Measurements from ENCODE around the gene SCRG1. TPM values are rescaled to one million over a fixed set of nuclear protein-coding genes. Genes with fewer than 3 reads are reported as not detected.

Gene SCRG1
- total RNA-seq, 1 donor from 2014 or later = 2.3 TPM

- Histone ChIP-seq H3K27me3 (no peaks in the 10 kb centered on the region), H3K9me3 (no peaks in the 10 kb centered on the region), H3K4me1 (peaks cover 0 to 7% of the 10 kb centered on the region in 2 donors), H3K27ac (peak overlapping the region in 1 of 2 donors; percentile 14), H3K4me3 (no peak overlapping the region), H3K36me3 (no peaks in the 10 kb centered on the region)
- TF ChIP-seq CTCF (IDR thresholded peaks at IDR 0.05) = no peak
- DNase-seq (ENCODE audit: low spot score in 2 of 2) = no peak
- intact Hi-C loops (cut with DNase I) = loop anchor here (5.0 kb wide), 1 partner anchor 48 kb away; no protein-coding TSS in a partner anchor
Observed at GRCh38 chr4:173365359-173365996, 33.4 kb downstream of the SCRG1 start.

- H3K27me3 ChIP-seq = no peaks in the 10 kb centered on the region
Observed at GRCh38 chr4:173362666-173363065, 36.2 kb downstream of the SCRG1 start.

GRCh38 chr4:173360587-173361221 lies 38.2 kb downstream of the SCRG1 start:
- Histone ChIP-seq H3K27me3 (no peaks in the 10 kb centered on the region), H3K27ac (no peak overlapping the region), H3K4me3 (no peak overlapping the region), H3K4me1 (no peaks in the 10 kb centered on the region), H3K9me3 (no peaks in the 10 kb centered on the region), H3K36me3 (no peaks in the 10 kb centered on the region)
- intact Hi-C loops (cut with DNase I) = no loop called here
- peak in 2 of 3 experiments; percentile 21 to 38 for TF ChIP-seq CTCF (IDR thresholded peaks at IDR 0.05)
- DNase-seq (ENCODE audit: low spot score in 2 of 2) = no peak

More at GRCh38 chr4:173362666-173363065, 36.2 kb downstream of the SCRG1 start:
- no peak for DNase-seq (ENCODE audit: low spot score in 2 of 2)
- Histone ChIP-seq H3K9me3 (no peaks in the 10 kb centered on the region), H3K36me3 (no peaks in the 10 kb centered on the region), H3K4me1 (peaks cover 0 to 5% of the 10 kb centered on the region in 2 donors), H3K4me3 (no peak overlapping the region), H3K27ac (no peak overlapping the region)
- intact Hi-C loops (cut with DNase I) = no loop called here
- TF ChIP-seq CTCF (IDR thresholded peaks at IDR 0.05) = no peak

GRCh38 chr4:173357939-173358338 lies 41.0 kb downstream of the SCRG1 start:
- H3K9me3 ChIP-seq = no peaks in the 10 kb centered on the region
- H3K4me1 ChIP-seq = no peaks in the 10 kb centered on the region
- no peak overlapping the region for H3K4me3 ChIP-seq
- no peak overlapping the region for H3K27ac ChIP-seq
- TF ChIP-seq CTCF (IDR thresholded peaks at IDR 0.05) = no peak
- DNase-seq (ENCODE audit: low spot score in 2 of 2) = no peak
- H3K27me3 ChIP-seq = no peaks in the 10 kb centered on the region
- intact Hi-C loops (cut with DNase I) = no loop called here
- no peaks in the 10 kb centered on the region for H3K36me3 ChIP-seq

GRCh38 chr4:173347467-173347866 lies 51.4 kb downstream of the SCRG1 start:
- no peak for DNase-seq (ENCODE audit: low spot score in 2 of 2)

More at GRCh38 chr4:173347467-173347866, 51.4 kb downstream of the SCRG1 start:
- H3K4me3 ChIP-seq = no peak overlapping the region
- H3K27me3 ChIP-seq = no peaks in the 10 kb centered on the region
- intact Hi-C loops (cut with DNase I) = no loop called here
- no peaks in the 10 kb centered on the region for H3K36me3 ChIP-seq
- no peaks in the 10 kb centered on the region for H3K9me3 ChIP-seq
- no peak overlapping the region for H3K27ac ChIP-seq
- TF ChIP-seq CTCF (IDR thresholded peaks at IDR 0.05) = no peak
- H3K4me1 ChIP-seq = no peaks in the 10 kb centered on the region
